Adipose tissue (tissue), 3 donors: ENCODE measurements around the gene WDR11. TPM values are rescaled to one million over a fixed set of nuclear protein-coding genes. Genes with fewer than 3 reads are reported as not detected.
"Not testable (repeated sequence)": the region's sequence is repeated elsewhere in the genome, so short reads cannot be mapped to it uniquely, and the experiment has no call there.

Experiments used
- H3K27ac ChIP-seq: one replicate; pipeline ENCODE4 v1.5.1; 2013; ENCODE audit warnings: low read depth, low read length
- WGBS, 3 donors: extraction: QIAGEN DNeasy Blood & Tissue Kit; methylation state at CpG; one replicate each; pipeline ENCODE4 v1.1.7; 2013; 5-methylcytosine and 5-hydroxymethylcytosine counted together
- polyA plus RNA-seq, 3 donors: library from polyadenylated mRNA; stranded (reverse); fragments of 200-250 nt; gene quantifications; one replicate each; pipeline ENCODE4 v1.2.3, GENCODE V29; 2013
- donor health status: healthy with polysubstance abuse.
- donor health status: Bipolar disorder and iron deficiency.
- donor health status: healthy.

The WDR11 gene
- polyA plus RNA-seq, 3 donors = 14.2 to 22.4 (median 20.1) TPM

DNA sequence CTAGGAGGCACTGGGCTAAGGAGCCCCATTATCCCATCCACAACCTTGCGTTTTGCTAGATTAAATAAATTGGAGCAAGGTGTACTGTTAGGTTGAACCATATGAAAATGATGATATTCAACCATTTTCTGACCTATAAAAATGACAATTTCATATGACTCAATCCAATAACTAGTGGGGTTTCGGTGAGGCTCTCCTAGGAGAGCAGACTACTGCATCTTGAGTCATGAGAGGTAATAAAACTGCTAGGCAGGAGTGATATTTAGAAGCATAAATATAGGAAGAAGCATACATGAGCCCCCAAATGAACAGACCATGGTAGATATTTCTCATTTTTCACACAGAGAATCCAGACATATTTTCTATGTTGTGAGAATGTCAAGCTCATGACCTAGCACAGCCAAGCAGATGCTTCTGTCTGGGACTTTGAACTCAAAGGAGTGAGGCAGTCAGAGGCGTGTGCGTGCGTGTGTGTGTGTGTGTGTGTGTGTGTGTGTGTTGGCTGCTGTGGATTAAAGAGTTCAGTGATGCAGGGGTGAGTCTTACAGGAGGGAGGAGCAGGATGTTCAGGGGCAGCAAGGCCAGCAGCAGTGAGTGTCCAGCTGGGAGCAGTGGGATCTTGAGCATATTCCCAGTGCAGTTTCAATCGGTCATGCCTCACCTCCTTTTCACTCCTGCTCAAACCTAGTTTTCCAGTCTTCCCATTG, 17.8 kb upstream of the WDR11 start:
- no peak overlapping the region for H3K27ac ChIP-seq
- WGBS, 3 donors = 63 to 77% (median 66%) methylated on average over 6 of the region's 6 CpGs

GRCh38 chr10:120835603-120836002, 15.6 kb upstream of the WDR11 start:
- 41 to 82% (median 48%) methylated on average over 2 of the region's 2 CpGs for WGBS, 3 donors

DNA sequence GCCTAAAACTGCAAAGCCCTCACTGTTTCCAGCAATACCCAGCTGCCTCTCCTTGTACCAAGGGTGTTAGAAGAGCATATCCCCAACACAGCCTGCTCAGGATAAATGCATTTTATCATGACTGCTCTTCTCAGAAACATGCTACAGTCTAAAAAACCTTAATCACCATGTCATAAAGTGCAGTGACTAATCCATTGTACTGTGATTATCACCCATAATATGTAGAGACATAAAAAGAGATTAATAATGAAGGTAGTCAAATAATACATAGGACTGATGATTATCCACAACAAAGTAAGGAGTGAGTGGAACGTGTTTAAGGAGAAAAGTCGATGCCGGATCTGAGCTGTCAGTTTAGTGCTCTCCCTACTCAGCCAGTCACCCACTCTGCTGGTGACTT, 12.2 kb upstream of the WDR11 start:
- H3K27ac ChIP-seq = no peak overlapping the region
- WGBS, 3 donors = 82 to 91% (median 87%) methylated on average over 3 of the region's 3 CpGs

More at GRCh38 chr10:120835603-120836002, 15.6 kb upstream of the WDR11 start:
- no peak overlapping the region for H3K27ac ChIP-seq

DNA sequence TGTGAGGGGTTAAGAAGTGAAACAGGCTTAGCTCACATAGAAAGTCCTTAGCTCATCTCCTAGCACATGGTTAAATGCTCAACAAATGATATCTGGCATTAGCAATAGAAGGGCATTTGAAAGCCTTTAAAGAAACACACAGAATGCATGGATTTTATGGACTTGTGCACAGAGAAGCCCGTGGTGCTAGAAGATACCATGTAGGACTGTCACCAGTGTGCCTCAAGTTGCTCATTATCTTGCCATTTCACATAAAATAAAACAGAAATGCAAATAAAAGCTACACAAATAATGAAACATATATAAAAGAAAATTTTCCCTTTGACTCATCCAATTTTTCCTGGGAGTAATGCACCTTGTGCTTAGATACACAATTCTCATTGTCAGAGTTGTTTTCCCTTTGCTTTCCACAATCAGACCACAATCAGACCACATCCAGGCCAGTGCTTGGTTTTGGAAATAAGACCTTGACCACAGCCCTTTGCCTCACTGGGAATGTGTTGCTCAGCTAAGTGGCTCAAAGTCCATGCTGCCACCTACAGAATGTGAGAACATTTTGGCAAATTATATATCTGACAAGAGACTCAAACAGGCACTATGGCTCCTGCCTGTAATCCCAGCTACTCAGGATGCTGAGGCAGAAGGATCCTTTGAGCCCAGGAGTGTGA, 9.5 kb upstream of the WDR11 start:
- 77 to 91% (median 82%) methylated on average over 1 of the region's 1 CpG for WGBS, 3 donors
- H3K27ac ChIP-seq = no peak overlapping the region

DNA sequence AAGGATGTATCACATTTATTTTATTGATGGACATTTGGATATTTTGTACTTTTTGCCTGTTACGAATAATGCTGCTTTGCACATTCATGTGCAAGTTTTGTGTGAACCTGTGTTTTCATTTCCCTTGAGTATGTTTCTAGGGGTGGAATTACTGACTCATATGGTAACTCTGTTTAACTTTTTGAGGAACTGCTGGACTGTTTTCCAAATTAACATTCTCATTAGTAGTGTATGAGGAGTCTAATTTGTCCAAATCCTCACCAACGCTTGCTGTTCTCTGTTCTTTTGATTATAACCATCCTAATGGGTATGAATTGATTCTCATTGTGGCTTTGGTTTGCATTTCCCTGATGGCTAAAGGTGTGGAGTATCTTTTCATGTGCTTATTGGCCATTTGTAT, 3.2 kb downstream of the WDR11 start:
- 96 to 99% (median 97%) methylated on average over 2 of the region's 2 CpGs for WGBS, 3 donors
- no peak overlapping the region for H3K27ac ChIP-seq

DNA sequence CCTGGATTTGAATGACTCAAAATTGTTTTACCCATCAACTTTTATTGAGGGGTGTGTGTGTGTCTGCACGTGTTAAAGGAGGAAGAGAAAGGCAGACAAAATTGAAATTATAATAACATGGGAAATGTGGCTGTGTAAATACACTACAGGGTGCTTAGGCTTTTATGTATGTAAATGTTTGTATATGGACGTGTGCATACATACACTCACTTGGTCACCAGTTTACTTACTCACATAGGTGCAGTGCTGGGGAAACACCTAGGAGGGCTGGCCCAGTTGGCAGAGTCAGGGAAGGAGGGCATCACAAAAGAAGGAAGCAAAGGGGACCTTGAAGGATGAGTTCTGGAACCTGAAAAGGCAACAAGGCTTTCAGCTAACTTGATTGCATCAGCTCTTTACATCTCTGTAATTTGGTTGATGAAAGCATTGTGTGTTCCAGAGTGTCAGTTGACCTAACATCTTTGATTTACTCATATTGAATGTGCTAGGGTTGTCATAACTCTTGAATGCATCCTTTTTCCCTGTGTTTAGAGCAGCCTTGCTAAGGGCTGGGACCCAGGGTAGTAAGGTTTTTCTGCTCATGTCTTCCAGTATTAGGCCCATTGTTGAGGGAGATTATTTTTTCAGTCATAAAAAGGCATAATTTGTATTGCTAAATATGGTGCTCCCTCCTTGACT, 10.2 kb downstream of the WDR11 start:
- 80 to 91% (median 83%) methylated on average over 2 of the region's 2 CpGs for WGBS, 3 donors
- H3K27ac ChIP-seq = no peak overlapping the region

GRCh38 chr10:120873741-120874140, 22.6 kb downstream of the WDR11 start:
- no peak overlapping the region for H3K27ac ChIP-seq

DNA sequence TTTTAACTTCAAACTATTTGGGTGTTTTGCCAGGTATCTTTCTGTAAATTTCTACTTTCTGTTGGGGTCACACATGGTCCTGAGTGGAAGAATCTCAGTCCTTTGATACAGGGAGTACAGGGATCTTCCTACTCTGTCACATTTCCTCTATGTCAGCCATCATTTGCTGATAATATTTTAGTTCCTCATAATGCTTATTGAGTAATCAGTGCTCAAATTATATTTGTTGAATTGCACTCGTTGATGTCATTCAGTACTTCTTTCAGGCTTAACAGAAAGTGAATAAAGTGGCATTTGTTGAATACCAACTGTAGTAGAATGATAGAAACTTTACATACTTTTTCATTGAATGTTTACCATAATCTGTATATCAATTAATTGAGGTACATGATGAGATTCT, 31.9 kb downstream of the WDR11 start:
- WGBS, 3 donors = 57 to 83% (median 67%) methylated on average over 1 of the region's 1 CpG
- H3K27ac ChIP-seq = no peak overlapping the region

GRCh38 chr10:120887482-120887881, 36.3 kb downstream of the WDR11 start:
- WGBS, 3 donors = 86 to 92% (median 91%) methylated on average over 3 of the region's 3 CpGs
- H3K27ac ChIP-seq = no peak overlapping the region

- H3K27ac ChIP-seq = no peak overlapping the region
These were observed 40.2 kb downstream of the WDR11 start for GRCh38 chr10:120891365-120891764.

DNA sequence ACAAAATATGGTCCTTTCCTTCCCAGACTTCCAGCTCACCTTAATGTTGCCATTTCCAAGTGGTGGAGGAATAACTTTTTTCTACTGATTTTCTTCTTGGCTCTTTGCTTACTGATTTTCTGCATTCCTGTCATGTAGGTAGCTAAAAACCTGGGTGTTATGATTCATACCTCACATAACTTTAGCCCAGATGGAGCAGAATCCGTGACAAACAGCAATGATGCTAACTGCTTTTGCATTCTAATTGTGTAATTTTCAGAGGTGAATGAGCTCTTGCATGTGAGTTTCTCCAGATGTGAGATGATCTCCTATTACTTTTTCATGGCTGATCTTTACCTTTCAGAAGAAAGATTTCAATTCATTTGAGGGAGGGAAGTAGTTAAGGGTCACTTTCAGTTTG, 43.4 kb downstream of the WDR11 start:
- WGBS, 3 donors = 89 to 95% (median 90%) methylated on average over 1 of the region's 1 CpG
- H3K27ac ChIP-seq = no peak overlapping the region

- WGBS, 3 donors = 49 to 70% (median 69%) methylated on average over 2 of the region's 2 CpGs
- H3K27ac ChIP-seq = no peak overlapping the region
These were observed 46.2 kb downstream of the WDR11 start for GRCh38 chr10:120897343-120897742.

DNA sequence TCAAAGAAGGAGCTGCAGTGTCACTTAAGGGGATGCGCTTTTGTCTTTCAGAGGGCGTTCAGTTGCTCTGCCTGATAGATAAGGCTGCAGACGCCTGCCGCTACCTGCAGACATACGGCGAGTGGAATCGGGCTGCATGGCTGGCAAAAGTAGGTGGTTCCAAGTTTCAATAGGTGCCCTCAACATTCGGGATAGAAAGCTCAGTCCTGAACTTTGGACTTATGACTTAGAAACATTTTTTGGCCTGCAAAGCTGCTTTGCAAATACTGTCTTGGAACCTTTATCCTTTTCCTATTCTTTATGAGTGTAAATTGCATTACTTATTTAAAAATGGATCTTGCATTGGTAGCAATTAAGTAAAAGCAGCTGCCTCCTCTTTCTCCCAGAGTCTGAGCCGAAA, 54.1 kb downstream of the WDR11 start:
- H3K27ac ChIP-seq = no peak overlapping the region
- WGBS, 3 donors = 90 to 94% (median 93%) methylated on average over 9 of the region's 9 CpGs

DNA sequence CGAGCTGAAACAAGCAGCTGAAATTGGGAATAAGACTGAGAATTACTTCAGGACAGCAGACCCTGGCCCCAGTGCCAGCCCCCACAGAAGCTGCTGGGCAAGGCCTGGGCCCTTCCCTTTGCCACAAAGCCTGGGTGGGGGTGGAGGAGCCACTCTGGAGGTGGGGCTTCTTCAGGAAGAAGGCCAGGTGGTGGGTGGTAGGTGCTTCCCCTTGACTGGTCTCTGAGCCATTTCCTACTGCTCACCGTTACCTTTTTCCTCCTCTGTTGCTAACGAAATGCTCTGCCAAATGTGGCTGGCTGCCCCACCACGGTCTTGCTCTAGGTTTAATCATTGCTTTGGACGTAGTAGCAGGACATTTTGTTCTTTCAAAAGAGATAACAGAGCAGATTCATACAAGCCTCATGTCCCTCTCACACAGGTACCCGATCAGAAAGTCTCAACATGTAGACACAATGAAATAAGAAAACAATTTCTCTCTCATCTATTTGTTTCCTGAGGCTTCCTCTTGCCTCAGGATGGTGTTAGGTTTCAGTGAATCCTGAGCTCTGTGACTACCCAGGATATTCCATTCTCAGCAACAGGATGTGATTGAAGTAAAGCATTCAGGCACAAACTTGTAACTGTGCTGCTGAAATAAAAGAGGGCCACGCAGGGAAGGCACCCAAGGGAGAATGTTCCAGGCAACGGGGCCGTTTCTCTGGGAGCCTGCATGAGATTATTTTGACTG, 66.5 kb downstream of the WDR11 start:
- no peak overlapping the region for H3K27ac ChIP-seq
- 64 to 77% (median 70%) methylated on average over 9 of the region's 9 CpGs for WGBS, 3 donors

DNA sequence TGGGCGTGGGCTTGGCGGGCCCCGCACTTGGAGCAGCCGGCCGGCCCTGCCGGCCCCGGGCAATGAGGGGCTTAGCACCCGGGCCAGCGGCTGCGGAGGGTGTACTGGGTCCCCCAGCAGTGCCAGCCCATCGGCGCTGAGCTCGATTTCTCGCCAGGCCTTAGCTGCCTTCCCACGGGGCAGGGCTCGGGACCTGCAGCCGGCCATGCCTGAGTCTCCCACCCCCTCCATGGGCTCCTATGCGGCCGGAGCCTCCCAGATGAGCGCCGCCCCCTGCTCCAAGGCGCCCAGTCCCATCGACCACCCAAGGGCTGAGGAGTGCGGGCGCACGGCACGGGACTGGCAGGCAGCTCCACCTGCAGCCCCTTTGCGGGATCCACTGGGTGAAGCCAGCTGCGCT, 72.7 kb downstream of the WDR11 start:
- WGBS, 3 donors = 86 to 94% (median 92%) methylated on average over 18 to 26 of the region's 29 CpGs
- H3K27ac ChIP-seq = not testable (repeated sequence)

DNA sequence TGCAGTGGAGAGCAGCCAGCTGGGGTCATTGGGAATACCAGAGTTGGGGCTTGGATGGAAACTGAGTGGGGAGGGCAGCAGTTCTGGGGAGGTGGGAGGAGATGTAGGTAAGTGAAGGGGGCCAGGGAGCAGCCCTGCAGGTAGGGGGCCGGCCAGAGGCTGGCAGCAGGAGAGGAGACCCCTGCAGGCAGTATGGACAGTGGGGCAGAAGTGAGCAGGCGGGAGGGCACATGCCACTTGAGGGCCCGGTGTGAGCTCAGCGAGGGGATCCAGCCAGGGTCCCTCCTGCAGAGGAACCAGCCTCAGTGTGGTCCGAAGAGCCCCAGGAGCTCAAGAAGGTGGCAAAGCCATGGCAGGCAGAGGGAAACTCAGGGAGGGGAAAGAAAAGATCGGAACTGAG, 75.4 kb downstream of the WDR11 start:
- H3K27ac ChIP-seq = no peak overlapping the region
- 76 to 80% (median 80%) methylated on average over 6 of the region's 6 CpGs for WGBS, 3 donors

DNA sequence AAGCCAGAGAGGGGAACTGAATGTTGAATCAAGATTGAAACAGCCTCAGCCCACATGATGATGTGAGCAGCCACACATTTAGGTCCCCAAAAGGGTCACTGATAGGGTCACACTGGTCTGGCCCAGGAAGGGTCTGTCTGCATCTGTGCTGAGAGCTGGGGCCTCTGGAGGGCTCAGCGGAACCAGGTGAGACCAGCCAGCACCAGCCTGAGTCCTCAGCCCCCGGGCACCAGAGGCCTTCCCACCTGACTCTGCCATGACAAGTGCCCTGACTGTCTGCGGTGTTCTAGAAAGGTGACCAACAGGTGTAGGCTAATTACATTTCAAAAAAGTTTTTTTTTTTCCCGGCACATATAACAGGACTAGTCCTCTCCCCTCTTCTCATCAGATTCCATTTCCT, 76.2 kb downstream of the WDR11 start:
- 66 to 84% (median 80%) methylated on average over 4 of the region's 4 CpGs for WGBS, 3 donors
- H3K27ac ChIP-seq = no peak overlapping the region

- no peak overlapping the region for H3K27ac ChIP-seq
- WGBS, 3 donors = 79 to 83% (median 80%) methylated on average over 7 of the region's 7 CpGs
These were observed 78.0 kb downstream of the WDR11 start for GRCh38 chr10:120929166-120929565.

GRCh38 chr10:120931423-120931822, 80.3 kb downstream of the WDR11 start:
- WGBS, 3 donors = 54 to 65% (median 63%) methylated on average over 3 of the region's 3 CpGs
- no peak overlapping the region for H3K27ac ChIP-seq
